Measurements from ENCODE around the gene TMEM204. TPM values are rescaled to one million over a fixed set of nuclear protein-coding genes. Genes with fewer than 3 reads are reported as not detected.
A peak's percentile ranks its signal among the peaks of the same experiment; 100 is the strongest.

TMEM204 gene
- total RNA-seq, result 95.9 and 158 TPM in 2 replicates

DNA sequence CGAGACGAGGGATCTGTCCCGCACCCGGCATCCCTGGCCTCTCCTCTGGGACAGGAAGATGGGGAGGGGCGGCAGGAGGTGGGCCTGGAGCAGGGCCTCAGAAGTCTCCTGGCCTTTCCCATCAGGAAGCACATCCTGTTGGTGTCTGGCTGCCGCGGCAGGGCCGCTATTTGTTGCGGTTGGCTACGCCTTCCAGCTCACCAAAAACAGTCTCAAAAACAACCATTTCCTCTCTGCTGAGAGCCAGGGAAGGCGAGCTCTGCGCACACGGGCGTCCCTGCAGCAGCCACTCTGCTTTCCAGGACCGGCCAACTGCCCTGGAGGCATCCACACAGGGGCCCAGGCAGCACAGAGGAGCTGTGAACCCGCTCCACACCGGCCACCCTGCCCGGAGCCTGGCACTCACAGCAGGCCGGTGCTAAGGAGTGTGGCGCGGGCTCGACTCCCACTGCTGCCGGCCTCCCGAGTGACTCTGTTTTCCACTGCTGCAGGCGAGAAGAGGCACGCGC is at the start of gene TMEM204:
TMEM204 (plus strand) TSS at position 224 of the 509 bp plus-strand sequence. CDS start 610 bp downstream, outside the sequence.
- peak; percentile 58 to 91 for DNase-seq (ENCODE audit: low read depth in 2 of 2)

DNA sequence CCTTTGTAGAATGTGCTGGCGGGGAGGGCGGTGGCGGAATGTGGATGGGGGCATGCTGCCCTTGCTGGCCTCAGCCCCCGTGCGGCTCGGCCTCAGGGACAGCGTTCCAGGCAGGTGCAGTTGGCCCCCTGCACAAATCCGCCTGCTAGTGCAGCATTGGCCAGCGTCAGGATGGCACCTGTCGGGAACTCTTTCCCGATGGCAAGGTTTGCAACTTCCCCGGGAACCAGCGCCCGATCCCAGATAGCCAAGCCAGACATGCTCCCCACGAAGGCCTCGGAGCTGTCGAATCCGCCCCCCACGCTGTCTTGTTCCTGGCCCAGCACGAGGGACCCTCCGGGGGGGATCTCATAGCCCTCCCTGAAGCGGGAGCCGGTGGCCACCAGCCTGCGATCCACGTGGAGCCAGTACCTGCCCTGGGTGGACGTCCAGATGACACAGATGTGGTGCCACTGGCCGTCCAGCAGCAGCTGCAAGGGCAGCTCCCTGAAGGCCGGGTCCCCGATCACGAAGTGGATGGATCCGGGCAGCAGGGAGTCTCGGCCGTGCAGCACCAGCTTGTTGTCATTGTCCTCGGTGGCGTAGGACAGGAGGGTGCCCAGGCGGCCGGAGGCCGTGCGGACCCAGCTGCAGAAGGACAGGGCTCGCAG is 47.5 kb upstream of the TMEM204 start:
- DNase-seq (ENCODE audit: low read depth in 2 of 2), result no peak

DNA sequence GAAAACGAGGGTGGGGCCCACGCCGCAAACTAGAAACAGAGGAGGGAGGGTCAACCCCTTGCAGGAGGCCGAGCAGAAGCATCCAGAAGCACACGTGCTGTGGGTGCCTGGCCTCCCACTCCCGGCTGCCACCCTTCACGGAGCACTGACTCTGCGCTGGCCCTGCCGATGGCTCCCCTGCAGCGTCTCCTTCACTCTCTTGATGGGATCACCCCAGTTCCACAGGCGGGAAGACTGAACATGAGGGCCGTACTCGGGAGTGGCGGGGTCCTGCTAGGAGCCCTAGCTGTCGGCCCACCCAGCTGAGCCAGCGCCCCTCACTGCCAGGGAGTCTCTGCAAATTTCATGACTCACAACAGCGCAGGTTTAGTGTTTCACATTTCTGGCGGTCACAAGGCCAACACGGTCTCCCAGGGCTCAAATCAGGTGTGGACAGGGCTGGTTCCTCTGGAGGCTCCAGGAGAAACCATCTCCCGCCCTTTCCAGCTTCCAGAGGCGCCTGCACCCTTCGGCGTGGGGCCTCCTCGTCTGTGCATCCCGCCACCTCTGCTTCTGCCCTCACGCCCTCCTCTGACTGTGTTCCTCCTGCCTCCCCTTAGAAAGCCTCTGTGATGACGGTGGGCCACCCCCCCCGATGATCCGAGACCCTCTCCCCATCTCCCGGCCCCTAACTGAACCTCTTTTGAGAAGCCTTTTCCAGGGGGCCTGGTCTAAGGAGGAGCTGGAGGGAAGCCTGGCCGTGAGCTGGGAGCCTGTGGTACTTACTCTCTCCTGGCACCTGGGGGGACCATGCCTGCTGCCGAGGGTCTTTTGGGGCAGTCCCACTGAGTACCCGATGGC is 46.7 kb upstream of the TMEM204 start:
- no peak for DNase-seq (ENCODE audit: low read depth in 2 of 2)

DNA sequence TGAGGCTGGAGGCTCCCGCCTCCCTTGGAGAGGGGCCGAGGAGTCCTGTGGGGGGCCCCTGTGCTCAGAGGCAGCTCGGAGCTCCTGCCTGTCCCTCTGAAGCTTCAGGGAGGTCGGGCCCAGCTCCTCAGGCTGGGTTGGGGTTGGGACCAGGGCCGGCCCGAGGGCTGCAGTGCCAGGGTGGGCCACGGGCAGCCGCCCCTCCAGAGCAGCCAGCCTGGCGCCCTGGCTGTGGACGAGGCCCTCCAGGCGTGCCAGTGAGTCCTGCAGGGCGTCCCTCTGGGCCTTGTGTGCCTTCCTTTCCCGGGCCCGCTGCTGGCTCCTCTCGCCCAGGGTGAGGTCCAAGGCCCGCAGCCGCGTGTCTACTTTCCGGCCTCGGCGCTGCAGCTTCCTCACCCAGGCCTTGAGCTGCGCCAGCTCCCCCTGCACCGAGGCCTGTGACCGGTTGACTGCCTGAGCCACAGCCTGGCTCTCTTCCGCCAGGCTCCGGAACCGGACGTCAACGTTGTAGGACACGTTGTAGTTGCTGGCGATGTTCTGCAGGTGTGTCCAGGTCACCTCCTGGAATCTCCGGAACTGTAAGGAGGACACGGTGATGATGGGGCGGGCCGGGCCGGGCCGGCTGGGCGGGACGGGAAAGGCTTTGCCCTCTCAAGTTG is 45.9 kb upstream of the TMEM204 start:
- DNase-seq (ENCODE audit: low read depth in 2 of 2), result no peak

DNA sequence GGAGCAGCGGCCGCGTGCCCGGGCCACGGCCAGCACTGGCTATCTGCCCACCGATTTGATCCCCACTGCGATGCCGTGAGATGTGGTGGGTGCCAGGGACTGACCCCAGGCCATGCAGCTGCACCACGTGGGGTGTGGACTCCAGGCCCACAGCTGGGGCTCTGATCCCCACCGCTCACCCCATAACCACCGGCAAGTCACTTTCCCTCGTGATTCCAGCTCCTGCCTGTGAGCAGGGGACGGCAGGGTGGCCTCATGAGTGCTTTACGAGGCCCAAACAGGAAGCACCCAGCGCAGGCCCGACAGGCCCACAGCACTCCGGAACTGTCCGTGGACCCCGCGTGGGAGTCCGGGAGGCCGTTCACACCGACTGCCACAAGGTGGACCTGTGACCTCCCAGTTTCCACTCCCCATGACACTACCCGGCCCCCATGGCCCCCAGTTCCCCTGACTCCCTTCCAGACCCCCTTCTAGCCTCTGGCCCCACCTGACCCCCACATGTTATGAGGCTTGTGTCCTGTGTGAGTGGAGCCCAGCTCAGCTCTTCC is 45.3 kb upstream of the TMEM204 start:
- DNase-seq (ENCODE audit: low read depth in 2 of 2), result no peak

DNA sequence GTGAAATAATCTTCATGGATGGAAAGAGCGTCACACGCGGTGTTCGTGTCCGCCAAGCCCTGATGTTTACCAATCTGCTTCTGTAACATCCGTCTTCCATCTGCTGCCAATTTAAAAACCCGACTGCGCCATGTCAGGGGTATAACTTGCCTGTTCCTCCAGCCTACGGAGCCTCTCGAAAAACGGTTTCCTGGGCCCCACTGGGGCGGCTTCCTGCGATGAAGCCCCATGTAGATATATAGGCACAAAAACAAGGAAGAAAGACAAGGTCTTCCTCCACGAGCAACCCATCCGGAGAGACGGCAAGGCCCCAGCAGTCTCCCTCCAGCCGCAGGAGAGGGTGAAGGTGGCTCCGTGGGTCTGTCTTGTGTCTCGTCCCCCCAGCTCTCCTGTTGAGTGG is 44.8 kb upstream of the TMEM204 start, which contains the start of gene PTX4:
PTX4 (minus strand) TSS at position 326 of the 400 bp plus-strand sequence; CDS start at position 291, 35 bp downstream.
- no peak for DNase-seq (ENCODE audit: low read depth in 2 of 2)

DNA sequence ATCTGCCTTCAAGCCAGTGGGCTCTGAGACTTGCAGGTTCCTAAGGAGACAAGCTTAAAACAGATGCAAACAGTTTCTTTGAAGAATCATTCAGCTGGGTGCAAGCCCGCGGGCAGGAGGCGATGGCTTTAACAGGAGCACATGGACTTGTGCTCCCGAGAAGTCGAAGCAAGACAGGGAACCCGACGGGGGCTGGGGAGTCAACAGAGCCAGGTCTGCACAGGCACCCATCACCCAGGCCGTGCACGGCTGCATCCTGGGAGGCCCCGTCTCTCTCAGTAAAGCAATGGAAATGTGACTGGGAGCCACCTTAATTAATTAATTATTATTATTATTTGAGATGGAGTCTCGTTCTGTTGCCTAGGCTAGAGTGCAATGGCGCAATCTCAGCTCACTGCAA is 44.4 kb upstream of the TMEM204 start:
- DNase-seq (ENCODE audit: low read depth in 2 of 2), result no peak

DNA sequence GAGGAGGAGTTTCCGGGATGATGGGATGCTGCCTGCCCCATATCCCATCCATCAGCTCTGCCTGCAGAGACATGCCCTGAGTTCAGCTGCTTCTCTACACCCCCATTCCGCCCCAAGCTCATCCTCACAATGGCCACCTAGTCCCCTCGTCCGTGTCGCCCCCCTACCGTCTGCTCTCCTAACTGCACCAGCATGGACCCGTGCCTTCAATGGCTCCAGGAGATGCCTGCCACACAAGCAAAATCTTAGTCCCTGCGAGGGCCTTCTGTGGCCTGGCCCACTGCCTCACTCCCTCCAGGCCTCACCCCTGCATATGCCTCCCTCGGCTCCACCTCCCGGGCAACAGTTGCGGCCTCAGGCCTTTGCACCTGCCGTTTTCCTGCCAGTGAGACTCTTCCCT is 42.1 kb upstream of the TMEM204 start:
- no peak for DNase-seq (ENCODE audit: low read depth in 2 of 2)

DNA sequence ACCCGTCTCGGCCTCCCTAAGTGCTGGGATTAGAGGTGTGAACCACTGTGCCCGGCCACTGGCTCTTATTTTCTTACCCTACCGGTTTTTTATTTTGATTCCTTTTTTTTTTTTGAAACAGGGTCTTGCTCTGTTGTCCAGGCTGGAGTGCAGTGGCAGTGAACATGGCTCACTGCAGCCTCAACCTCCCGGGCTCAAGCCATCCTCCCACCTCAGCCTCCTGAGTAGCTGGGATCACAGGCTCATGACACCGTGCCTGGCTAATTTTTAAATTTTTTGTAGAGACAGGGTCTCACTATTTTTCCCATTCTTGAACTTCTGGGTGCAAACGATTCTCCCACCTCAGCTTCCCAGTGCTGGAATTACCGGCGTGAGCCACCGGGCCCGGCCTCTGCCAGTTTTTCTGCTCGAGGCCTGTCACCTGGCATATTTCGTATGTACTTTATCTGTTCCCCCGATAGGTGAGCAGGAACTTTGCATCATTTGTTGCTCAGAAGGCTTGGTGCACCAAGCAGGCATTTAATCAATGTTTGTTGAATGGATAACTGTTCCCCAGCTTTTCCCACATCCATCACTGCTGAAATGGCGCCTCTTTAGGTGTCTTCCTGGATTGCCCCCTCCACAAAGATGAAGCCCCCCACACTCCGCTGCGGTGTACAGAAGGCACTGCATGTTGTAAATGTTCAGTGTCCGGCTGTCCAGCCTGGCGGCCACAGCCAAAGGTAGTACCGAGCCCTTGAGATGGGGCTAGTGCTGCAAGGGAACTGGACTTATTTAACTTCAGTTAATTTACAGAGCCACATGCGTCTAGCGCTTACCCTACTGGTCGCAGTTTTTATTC is 41.2 kb upstream of the TMEM204 start:
- no peak for DNase-seq (ENCODE audit: low read depth in 2 of 2)

DNA sequence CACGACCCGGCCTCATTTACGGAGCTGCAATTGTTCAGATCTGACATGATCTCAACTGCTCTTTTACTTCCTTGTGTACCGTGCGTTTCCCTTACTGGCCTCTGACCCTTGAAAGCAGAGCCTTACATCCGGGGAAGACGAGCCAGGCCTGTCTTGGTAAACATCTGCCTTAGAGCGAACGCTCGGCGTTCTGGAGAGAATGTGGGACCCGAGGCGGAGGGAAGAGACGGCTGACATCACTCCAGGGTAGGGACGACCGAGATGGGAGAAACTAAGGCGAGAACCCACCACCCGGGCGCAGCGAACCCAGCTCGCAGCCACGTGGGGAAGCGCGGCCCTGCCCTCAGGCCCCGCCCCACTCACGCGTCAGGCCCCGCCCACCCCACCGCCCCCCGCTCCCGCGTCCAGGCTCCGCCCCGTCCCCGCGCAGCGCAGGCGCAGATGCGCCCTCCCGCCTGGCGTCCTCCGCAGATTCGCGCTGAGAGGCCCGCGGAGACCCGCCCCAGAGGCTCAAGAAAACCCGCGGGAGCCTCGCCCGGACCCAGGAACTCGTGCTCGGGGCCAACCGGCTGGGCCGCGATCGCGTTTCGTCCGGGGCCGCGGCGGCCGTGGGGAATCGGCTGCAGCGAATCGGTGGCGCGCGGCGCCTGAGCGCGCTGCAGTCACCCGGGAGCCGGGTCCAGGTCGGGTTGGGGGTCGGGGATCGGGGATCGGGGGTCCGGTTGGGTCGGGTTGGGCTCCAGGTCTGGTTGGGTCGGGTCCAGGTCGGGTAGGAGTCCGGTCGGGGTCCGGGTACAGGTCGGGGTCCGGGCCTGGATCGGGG is 40.3 kb upstream of the TMEM204 start, which contains the start of gene TELO2:
TELO2 (plus strand) TSS at position 438 of the 823 bp plus-strand sequence. CDS start 922 bp downstream, outside the sequence.
- peak; percentile 45 to 79 for DNase-seq (ENCODE audit: low read depth in 2 of 2)

DNA sequence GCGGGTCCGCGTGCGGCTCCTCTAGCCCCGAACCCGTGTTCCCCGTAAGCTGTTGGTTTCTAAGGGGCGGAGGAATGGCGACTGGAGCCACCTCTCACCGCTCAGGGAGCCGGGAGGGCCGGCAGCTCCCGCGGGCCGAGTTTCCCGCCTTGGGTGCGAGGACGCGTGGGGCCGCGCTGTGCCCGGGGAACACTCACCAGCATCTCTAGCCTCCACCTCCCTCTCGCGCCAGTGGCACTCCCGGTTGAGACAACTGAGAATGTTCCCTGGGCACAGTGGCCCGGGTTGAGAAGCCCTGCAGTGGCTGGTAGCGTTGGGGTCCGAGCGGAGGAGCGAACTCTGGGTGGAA is 39.7 kb upstream of the TMEM204 start:
- DNase-seq (ENCODE audit: low read depth in 2 of 2), result peak in 1 of 2 donors; percentile 17

DNA sequence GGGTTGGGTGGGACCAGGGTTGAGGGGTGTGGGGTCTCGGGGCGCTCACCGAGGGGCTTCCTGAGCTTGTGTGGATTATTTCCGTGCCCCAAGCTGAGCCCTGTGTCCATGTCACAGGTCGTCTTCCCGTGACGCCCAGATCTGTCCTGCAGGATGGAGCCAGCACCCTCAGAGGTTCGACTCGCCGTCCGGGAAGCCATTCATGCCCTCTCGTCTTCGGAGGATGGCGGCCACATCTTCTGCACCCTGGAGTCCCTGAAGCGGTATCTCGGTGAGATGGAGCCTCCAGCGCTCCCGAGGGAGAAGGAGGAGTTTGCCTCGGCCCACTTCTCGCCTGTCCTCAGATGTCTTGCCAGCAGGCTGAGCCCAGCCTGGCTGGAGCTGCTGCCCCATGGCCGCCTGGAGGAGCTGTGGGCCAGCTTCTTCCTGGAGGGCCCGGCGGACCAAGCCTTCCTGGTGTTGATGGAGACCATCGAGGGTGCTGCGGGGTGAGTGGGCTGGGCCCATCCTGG is 39.3 kb upstream of the TMEM204 start:
- DNase-seq (ENCODE audit: low read depth in 2 of 2), result peak; percentile 49 to 85

DNA sequence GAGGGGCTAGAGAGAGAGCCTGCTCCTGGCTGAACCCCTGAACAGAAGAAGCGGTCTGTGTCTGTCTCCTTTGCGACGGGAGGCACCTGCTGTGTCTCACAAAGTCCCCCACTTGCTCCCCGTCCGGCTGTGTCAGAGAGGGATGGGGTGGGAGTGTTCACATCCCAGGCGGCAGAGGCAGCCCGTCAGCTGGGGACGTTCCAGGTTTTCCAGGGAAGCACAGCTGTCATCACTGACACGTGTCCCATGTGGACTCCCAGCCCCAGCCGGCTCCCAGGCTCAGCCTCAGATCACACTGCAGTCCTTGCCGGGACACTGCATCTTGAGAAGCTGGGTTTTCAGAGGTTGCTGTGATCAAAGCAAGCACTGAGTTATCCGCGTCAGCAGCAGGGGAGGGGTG is 38.8 kb upstream of the TMEM204 start:
- no peak for DNase-seq (ENCODE audit: low read depth in 2 of 2)

DNA sequence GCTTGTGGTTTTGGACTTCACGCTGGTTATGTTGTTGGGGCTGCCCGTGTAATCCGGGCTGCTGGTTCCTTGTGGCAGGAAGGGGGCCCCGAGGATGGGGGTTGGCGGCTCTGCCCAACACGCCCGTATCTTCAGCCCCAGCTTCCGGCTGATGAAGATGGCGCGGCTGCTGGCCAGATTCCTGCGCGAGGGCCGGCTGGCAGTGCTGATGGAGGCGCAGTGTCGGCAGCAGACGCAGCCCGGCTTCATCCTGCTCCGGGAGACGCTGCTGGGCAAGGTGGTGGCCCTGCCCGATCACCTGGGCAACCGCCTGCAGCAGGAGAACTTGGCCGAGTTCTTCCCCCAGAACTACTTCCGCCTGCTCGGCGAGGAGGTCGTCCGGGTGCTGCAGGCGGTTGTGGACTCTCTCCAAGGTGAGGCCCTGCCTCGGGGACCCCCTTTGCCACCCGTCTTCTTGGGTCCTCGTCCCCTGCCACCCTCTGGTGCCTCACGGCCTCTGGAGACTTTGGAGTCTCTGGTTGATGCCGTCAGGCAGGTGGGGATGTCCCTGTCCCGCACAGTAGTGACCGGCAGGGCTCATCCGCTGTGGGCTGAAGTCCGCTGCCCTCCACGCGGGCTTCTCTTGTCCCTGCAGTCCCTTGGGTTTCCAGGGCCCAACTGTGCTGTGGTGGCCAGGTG is 38.1 kb upstream of the TMEM204 start:
- no peak for DNase-seq (ENCODE audit: low read depth in 2 of 2)

DNA sequence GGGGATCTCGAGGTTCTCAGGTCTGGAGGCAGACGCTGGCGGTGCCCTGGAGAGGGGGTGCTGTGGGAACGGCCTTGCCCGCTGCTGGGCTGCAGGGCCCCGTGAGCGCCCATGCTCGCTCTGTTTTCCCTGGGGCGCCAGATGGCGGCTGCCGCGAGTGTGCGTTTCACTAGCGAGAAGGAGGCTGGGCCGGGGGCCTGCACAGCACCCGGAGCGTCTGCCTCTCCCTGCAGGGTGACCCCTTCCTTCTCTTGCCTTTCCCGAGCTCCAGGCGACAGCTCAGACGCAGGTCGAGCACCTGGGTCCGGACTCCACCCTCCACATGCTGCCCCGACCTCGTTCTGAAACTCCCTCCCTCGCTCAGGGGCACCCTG is 37.6 kb upstream of the TMEM204 start:
- DNase-seq (ENCODE audit: low read depth in 2 of 2), result no peak

DNA sequence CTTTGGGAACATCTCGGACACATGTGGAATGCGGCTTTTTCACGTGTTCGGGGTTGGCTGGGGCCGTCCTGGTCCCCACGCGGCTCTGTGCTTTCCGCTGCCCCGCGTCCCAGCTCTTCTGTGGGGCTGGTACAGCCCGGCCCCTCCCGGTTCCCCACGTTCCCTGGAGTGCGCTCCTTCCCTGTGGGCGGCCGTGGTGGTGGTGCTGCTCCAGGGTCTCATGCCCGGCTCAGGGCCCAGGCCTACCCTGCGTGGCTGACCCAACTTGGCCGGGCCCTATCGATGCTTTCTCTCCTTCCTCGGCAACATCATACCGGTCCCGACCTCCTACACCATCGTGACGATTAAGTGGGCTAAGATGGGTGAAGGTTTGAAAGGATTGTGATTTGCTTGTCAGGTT is 37.0 kb upstream of the TMEM204 start:
- DNase-seq (ENCODE audit: low read depth in 2 of 2), result no peak

DNA sequence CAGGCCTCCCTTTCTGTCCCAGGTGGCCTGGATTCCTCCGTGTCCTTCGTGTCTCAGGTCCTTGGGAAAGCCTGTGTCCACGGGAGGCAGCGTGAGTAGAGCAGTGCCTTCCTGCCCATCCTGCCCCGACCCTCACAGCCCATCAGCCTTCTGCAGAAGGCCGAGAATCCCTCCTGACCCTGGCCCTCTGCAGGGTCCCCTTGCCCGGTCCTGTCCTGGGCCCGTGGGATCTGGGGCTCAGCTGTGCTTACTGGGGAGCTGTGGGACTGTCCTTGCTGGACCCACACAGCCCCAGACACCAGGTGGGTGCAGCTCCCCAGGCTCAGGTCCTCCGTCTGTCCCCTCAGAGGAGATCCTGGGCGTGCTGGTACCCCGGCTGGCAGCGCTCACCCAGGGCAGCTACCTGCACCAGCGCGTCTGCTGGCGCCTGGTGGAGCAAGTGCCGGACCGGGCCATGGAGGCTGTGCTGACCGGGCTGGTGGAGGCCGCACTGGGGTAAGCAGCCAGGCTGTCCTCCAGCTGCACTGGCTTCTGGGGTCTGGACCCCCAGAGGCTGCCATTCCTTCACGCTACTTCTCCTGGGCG is 36.4 kb upstream of the TMEM204 start:
- no peak for DNase-seq (ENCODE audit: low read depth in 2 of 2)

DNA sequence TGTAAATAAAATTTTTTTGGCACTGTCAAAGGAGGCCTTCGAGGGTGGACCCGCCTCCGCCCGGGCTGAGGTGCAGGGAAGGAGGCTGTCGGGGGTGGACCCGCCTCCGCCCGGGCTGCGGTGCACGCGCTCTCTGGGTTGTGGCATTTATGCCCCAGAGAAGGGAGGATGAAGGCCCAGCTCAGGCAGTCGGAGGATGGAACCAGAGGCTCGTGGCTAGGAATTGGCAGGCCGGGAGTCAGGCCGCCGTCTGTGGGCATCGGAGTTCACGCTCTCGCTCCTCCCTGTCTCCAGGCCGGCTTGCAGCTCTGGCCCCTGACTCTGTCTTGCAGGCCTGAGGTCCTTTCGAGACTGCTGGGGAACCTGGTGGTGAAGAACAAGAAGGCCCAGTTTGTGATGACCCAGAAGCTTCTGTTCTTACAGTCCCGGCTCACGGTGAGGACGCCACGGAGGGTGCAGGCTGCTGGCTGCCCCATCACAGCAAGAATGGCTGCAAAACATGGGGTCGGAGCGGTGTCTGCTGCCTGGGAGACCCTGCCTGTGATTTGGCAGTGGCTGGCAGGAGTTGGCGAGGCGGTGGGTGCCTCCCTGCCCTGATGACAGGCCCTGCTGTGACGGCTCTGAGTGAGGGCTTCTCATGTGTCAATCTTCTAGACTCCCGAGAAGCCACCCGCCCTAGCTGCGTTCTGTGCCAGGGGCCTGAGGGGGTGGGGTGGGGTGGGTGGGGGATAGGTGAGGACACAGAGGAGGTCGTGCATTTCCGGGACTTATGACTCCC is 34.4 kb upstream of the TMEM204 start:
- no peak for DNase-seq (ENCODE audit: low read depth in 2 of 2)

Measured in dermis microvascular lymphatic vessel endothelial cell (primary cell).